GM12891 (cell line): Measurements from ENCODE around the gene LMF2.

Source experiments
- PAX5 ChIP-seq: IDR thresholded peaks from 2 replicates; pipeline ENCODE4 v1.6.1; 2011; ENCODE audit warnings: low read length, moderate library complexity, mild to moderate bottlenecking; ENCODE audit not compliant: insufficient read depth, severe bottlenecking
- POLR2A ChIP-seq: IDR thresholded peaks from 2 replicates; pipeline ENCODE4 v1.6.1; 2011; ENCODE audit warnings: low read depth, low read length, control low read depth
- POLR2AphosphoS5 ChIP-seq: IDR thresholded peaks from 2 replicates; pipeline ENCODE4 v1.6.1; 2011; ENCODE audit warnings: low read depth, low read length, control low read depth
- SPI1 ChIP-seq: IDR thresholded peaks from 2 replicates; pipeline ENCODE4 v1.6.1; 2011; ENCODE audit warnings: low read depth, low read length, control low read depth
- TAF1 ChIP-seq: IDR thresholded peaks from 2 replicates; pipeline ENCODE4 v1.6.1; 2011; ENCODE audit warnings: low read depth, low read length, control low read depth

GRCh38 chr22:50476868-50477267 is 30.6 kb downstream of the LMF2 start:
- TF ChIP-seq PAX5 (no peak), POLR2A (no peak), POLR2AphosphoS5 (no peak), TAF1 (no peak), SPI1 (no peak)
